Iris pigment epithelial cell (primary cell): ENCODE measurements around the gene SPINK8.
A peak's percentile ranks its signal among the peaks of the same experiment; 100 is the strongest.

Experiments used
- DNase-seq: peaks from one replicate; pipeline ENCODE4 v3.0.0-alpha.2; 2011; ENCODE audit warnings: low read depth

SPINK8 gene

GRCh38 chr3:48320996-48321395 is 12.5 kb downstream of the SPINK8 start:
- no peak for DNase-seq

DNA sequence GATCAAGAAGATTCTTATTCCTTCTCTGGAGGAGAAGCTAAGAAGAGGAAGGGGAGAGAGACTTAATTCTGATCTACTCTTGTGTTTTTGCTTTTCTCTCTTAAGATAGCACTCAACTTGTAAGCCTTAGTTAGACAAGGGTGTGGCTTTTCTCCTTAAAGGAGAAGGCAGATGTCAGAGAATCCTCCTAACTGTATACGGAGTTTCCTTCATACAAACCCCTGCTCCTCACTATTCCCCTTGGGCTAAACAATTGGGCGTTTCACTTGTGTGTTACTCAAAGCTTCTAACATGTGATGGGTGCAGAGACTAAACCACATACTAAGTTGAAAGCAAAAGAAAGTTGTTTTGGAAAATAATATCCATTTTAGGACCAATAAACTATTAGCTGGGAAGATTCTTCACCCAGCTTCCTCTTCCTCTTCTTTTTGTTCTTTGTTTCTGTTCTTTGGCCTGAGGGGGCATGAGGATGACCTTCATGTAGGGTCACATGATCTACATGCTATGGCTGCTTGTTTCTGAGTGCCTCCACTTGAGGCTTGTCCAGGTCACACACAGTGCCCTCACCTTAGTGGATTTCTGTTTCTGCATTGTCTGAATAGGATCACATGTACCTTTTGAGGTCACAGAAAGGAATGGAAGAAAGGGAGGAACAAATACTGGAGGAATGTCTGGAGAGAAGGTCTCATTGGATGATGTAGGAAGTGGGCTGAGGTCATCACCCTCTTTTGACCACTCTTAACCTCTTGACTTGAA is 14.6 kb downstream of the SPINK8 start:
- DNase-seq: no peak

DNA sequence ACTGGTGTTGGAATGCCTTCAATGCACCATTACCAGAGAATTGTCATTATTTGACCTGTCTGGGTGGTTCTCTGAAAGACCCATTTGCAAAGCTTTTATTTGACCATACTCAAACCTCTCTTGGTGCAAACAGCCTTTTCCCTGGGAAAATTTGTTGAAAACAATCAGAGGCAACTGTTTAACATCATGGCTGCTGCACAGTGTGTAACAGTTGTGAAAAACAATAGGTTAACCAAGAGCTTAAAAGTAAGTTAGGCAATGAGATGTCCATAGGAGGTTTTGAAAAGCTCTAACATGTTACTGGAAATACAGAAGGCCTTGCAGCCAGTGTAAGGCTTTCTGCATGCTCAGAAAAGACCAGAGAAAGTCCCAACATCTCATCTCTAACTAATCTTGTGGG is 18.9 kb downstream of the SPINK8 start:
- DNase-seq: no peak

DNA sequence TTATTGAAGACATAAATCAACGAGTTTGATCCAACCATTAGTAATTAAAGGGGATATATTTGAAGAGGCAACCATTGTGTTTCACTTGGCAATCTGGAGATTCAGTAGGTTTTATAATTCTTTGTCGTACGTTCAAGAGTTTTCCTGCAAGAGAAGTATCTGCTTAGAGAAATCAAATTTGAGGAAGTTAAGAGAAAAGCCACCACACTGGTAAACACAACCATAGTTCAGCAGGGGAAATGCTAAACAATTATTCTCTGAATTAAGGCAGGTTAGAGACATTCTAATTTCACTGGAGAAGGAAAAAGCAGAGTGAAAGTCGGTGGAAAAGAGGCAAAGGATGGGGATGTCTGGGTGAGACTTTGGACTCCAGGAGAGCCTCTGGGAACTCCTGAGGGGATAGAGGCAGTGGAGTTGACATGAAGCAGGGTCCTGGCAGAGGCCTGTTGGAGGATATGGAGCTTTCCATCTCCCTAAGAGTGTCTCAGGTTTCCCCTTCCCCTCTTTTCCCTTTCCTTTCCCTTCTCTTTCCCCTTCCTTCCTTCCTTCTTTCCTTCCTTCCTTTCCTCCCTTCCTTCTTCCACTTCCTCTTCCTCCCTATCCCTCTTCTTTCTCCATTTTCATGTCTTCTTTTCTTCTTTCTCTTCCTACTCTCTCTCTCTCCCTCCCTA is 26.5 kb downstream of the SPINK8 start:
- DNase-seq: no peak

DNA sequence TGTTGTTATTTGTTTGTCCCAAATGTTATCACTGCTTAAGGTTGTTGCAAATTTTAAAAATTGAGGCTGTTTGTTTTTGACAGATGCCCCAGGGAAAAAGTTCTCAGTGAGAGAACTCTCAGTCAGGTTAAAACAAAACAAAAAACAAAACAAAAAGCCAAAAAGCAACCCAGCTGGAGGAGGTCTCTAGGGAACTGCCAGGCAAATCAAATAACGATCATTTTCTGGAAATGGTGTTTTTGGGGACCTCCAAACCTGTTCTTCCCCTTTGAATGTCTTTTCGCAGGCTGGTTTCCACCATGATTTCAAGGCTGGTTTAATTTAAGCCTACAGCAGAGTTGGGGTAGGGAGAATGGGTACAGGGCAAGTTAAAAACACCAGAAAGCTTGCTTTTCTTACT is 27.2 kb downstream of the SPINK8 start:
- DNase-seq: no peak

DNA sequence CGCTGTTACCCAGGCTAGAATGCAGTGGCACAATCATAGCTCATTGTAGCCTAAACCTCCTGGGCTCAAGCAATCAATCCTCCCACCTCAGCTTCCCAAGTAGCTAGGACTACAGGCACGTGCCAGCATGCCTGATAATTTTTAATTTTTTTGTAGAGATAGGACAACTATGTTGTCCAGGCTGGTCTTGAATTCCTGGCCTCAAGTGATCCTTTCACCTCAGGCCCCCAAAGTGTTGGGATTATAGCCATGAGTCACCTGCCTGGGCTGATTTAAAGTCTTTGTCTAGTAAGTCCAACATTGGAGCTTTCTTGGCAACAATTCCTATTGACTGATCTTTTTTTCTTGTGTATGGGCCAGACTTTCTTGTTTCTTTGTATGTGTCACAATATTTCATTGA is 28.1 kb downstream of the SPINK8 start:
- no peak for DNase-seq

GRCh38 chr3:48303021-48303420 is 30.4 kb downstream of the SPINK8 start:
- DNase-seq: no peak

DNA sequence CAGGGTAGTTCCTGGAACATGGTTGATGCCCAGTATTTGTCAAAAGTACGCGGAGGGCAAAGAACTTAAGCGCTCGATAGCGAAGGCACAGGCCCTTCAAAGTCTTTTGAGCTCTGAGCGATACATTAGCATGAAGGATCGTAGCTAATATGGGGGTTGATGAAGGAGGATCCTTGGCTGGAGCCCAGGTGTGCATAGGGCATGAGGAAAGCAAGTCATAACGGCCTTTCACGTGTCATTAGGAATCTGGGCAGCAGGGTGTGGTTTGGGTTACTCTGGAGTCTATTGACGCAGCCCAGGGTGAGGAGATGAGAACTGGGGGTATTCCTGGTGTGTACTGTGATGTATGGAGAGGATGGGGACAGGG is 31.7 kb downstream of the SPINK8 start:
- DNase-seq: peak; percentile 38

DNA sequence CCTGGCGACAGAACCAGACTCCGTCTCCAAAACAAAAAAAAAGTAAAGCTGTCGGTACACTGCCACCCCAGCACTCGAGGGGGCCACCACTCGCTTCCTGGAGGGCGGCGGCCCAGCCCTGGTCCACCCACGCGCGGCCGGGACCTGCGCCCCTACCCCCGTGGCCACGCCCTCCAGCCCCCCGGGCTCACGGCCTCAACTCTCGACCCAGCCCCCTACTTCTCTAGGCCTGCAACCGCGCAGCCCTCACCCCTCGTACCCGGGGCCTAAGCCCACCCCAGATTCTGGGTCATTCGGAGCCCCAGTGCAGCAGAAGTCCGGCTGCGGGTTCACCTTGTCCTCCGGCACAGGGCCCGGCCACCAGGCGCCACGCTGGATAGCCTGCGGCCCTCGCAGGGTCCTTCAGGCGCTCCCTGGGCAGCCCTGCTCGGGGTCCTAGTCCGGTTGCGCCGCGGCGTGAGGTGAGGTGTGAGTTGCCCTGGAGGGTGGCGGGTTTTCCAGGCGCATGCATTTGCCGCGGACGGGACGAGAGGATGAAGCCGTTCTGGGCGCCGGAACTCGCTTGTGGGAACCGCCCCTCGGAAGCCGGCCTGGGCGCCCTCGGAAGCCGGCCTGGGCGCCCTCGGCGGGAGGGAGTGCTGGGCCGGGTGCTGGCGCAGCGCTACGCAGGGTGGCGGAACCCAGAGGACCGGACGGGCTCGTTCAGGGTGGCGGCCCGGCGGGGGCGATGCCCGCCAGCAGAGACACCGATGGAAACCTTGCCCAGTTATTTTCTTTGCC is 32.3 kb downstream of the SPINK8 start, which contains the start of gene NME6:
Gene NME6 (minus strand): TSS at position 348 of the 780 bp plus-strand sequence.
- DNase-seq: peak; percentile 90

DNA sequence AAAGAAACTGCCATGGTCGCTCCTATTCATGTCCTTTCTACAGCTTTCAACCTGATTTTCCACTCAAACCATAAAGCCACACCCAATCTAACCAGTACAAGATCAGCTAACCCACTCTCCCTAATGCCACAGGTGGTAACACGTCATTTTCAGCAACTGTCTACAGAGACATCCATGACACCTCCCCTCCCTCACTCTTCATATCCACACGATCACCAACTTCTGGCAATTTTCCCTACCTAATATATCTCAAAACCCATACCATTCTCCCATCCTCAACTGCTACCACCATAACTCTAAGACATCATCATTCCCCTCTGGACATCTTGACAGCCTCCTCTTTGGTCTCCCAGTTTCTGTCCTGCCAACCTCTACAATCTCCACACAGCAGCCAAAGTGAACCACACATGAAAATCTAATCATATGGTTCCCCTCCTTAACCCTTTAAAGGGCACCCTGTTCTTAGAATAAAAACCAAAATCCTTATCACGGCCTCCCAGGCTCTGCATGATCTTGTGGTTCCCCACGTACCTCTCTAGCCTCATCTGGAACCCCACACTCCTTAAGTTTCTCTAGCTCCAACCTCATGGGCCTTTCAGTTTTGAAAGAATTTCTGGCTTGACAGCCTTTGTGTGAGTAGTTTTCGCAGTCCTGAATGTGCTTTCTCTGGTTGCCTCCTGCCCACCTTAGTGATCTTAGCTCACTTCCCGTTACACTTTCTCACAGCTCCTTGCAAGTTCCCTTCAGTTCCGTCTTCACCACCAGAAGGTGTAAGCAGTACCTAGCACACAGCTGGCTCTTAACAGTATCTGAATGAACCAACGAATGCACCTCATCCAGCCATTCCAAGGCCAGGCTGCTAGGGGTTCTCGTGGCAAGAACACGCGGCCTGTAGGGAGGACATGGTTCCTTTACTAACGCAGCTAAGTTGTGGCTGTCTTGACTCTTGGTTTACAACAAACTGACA is 33.4 kb downstream of the SPINK8 start:
- DNase-seq: no peak

DNA sequence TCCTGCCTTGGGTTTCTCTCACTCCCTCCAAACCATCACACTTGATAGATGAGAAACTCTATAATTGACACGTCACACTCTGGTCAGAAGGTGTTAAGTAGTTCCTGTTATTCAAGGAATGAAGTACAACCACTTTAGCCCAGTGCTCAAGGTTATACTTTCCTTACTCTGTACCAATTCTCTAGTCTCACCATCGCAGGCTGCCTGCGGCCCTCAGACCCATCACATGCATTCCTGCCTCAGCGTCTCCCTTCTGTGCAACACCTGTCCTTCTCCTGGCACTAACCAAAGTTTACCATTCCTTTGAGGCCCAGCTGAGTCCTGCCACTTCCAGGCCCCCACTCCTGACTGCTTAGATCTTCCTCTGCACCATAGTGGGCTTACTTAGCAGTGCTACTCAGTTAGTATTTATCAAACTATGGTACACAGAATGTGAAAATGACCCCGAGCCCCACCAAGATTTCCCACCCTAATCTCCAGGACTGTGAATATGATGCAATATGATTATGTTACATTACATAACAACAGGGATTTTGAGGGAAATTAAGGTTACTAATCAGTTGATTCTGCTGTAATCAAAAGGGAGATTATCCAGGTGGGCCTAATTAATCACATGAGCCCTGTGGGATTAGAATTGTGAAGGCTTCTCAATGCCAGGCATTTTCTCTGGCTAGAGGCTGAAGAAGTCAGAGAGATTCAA is 36.2 kb downstream of the SPINK8 start:
- DNase-seq: no peak

GRCh38 chr3:48296699-48297098 is 36.8 kb downstream of the SPINK8 start:
- DNase-seq: no peak

- no peak for DNase-seq
Observed at GRCh38 chr3:48294611-48295263, 38.7 kb downstream of the SPINK8 start.

DNA sequence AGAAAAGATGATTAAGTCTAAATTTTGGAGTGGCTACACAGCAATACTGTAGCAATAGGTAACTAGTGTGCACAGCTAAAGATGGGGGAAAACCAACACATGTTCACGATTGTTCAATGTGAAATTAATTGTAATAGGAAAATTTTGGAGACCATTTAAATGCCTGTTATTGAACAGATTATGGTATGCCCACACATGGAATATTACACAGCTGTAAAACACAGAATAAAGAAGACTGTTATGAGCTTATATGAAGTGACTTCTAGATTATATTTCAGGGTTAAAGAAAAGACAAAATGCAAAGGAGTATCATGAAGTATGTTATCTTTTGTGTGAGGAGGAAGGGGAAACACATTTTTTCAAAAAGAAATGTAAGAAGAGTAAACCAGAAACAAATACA is 43.8 kb downstream of the SPINK8 start:
- DNase-seq: no peak

DNA sequence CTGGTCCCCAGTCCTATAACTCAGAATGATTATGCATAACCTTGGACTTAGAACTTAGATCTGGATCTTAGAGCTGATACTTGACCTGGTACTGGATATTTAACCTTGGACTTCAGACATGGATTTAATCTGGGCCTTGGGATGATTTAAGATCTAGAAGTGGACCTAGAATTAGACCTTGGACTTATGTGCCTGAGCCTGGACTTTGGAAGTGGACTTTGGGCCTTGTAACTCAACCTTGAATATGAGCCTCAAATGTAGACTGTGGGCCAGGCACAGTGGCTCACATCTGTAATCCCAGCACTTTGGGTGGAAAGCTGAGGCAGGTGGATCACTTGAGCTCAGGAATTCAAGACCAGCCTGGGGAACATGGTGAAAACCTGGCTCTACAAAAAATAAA is 46.4 kb downstream of the SPINK8 start:
- DNase-seq: no peak

DNA sequence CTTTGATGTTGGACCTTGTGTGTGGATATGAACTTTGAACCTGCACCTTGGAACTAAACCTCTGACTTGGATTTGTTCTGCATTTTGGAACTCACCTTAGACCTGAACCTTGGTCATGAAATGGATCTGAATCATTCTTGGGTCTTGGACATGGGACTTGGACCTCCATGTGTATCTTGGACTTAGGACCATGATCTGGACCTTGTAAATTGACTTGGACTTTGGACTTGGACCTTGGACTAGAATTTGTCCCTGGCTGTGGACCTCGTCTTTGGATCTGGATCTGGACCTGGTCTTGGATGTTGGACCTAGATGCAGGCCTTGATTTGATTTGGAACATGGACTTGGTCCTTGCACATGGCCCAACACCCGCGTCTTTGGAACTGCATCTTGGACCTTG is 47.2 kb downstream of the SPINK8 start:
- no peak for DNase-seq

DNA sequence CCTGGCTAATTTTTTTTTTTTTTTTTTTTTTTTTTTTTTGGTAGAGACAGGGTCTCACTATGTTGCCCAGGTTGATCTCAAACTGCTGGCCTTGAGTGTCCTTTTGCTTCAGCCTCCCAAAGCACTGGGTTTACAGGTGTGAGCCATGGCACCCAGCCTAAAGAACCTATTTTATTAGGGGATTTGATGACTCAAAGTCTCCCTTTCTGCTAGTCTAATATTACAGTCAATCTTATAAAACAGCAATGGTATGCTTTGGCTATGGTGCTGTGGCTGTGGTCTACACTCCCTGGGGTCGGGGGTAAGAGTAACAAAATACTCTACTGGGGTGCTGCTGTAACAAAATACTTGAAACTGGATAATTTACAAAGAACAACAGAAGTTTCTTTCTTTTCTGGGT is 47.8 kb downstream of the SPINK8 start:
- no peak for DNase-seq

DNA sequence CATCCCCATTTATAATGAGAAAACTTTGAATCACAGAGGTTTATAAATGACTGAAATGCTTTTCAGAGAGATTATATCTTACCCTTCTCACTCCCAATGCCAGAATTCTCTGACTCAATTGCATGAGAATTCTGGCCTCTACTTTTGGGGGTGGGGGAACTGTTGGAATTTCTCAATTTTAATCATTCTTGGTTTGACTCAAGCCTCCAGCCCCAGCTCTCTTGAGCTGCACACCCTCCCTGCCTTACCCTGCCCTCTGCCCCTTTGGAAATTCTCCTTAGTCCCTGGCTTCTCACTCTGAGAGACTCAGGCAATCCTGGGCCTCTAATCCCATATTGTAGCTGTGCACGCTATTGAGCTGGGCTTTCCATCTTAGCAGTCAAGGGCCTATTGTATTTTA is 48.3 kb downstream of the SPINK8 start:
- DNase-seq: no peak

DNA sequence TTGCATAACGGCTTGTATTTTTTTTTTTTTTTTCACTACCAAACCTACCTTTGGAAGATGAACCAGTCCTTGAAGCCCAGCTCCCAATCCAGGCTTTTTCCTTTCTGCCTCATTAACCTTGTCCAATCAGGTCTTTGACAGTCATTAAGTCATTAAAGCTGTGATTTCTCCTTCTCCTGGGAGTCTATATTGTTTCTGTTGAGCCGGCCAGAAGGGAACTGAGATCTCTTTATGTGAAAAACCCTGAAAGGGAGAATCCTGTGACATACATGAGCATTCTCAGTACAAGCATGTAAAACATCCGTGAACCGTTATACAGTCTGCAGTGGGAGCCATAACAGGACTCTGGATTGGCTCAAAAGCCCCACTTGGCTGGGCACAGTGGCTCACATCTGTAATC is 52.6 kb downstream of the SPINK8 start:
- DNase-seq: no peak

DNA sequence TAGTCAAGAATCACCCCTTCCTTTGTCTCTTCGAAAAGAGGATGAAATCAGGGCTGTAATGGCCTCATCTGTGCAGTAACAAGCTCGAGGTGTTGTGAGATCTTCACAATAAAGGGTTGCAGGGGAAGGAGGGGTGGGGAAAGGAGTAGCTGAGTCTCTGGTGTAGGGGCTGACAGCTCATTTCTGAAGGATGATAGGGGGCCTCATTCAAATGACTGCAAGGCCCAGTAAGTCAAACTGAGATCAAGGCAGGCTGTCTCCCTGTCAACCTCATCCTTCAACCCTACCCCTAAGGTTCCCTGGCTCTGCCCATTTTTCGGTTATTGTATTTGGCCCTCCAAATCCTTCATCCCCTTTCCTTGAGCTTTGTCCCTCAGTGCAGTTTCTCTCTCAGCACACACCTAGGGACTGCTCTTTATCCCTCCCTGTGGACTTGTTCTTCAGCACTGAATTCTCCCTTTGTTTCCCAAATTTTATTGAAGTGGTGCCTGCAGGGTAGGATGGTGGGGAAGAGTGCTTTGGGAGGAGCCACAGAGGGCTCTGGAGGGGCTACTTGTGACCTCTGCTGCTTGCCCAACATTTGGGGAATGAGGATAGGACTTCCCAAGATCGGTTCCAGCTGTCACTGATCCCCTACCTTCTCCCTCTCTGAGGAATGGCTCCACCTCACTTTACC is 54.4 kb downstream of the SPINK8 start:
- no peak for DNase-seq
